Panc1 (cell line): Measurements from ENCODE around the gene NEK1. TPM values are rescaled to one million over a fixed set of nuclear protein-coding genes. Genes with fewer than 3 reads are reported as not detected.

Experiments
- ATAC-seq: fragments of 200-7000 bp; cut with Tn5 transposase; 2 replicates; pipeline ENCODE4 v1.9.1; 2020; ENCODE audit warnings: mild to moderate bottlenecking, moderate library complexity
- BruUV-seq: library from RNA; stranded (reverse); fragments of 400-500 nt; replicated peaks from 2 replicates; lab custom pipeline; 2021; lab: Mats Ljungman, UMichigan
- CTCF ChIA-PET: fragments of 300-600 bp; sonication (Branson Sonifier 250); formaldehyde crosslinking; loops from one replicate; lab custom pipeline; 2022; ENCODE audit warnings: antibody characterized with exemption; lab: Charles Lee
- POLR2A ChIA-PET: fragments of 300-600 bp; sonication (Branson Sonifier 250); formaldehyde crosslinking; loops from one replicate; lab custom pipeline; 2022; ENCODE audit warnings: antibody characterized with exemption; lab: Charles Lee
- DNase-seq: peaks from one replicate; pipeline ENCODE4 v3.0.0-alpha.2; 2010; ENCODE audit warnings: low read depth, low spot score
- H3K27ac ChIP-seq: 2 replicates; pipeline ENCODE4 v1.5.1; 2011; ENCODE audit warnings: mild to moderate bottlenecking, low read length, inconsistent platforms
- H3K27me3 ChIP-seq: fragments of 200-500 bp; sonication (Bioruptor generic); 2 replicates; pipeline ENCODE4 v1.6.0; 2014; ENCODE audit warnings: low read length, inconsistent platforms; ENCODE audit not compliant: control insufficient read depth, insufficient read depth
- H3K36me3 ChIP-seq: fragments of 200-500 bp; sonication (Bioruptor generic); 2 replicates; pipeline ENCODE4 v1.5.1; 2014; ENCODE audit warnings: inconsistent platforms, mild to moderate bottlenecking, low read length, moderate library complexity; ENCODE audit not compliant: control insufficient read depth, insufficient read depth
- H3K4me1 ChIP-seq: 2 replicates; pipeline ENCODE4 v1.5.1; 2011; ENCODE audit warnings: inconsistent platforms, mild to moderate bottlenecking, low read length, moderate library complexity; ENCODE audit not compliant: control insufficient read depth, insufficient read depth
- H3K4me3 ChIP-seq, 2 experiments: 2 replicates each; pipeline ENCODE4 v1.5.1; 2011 to 2012; ENCODE audit warnings: low read depth in 2 of 2, low read length in 2 of 2, mild to moderate bottlenecking in 2 of 2, inconsistent platforms in 1 of 2, moderate library complexity in 1 of 2
- H3K9me3 ChIP-seq: fragments of 200-500 bp; sonication (Bioruptor generic); 2 replicates; pipeline ENCODE4 v1.5.1; 2014; ENCODE audit warnings: low read depth, mild to moderate bottlenecking, inconsistent platforms, low read length, moderate library complexity; ENCODE audit not compliant: control insufficient read depth, insufficient read depth
- POLR2AphosphoS5 ChIP-seq: IDR thresholded peaks from 2 replicates; pipeline ENCODE4 v1.6.1; 2012; ENCODE audit warnings: mild to moderate bottlenecking, low read depth, low read length, moderate library complexity
- SIN3A ChIP-seq: IDR thresholded peaks from 2 replicates; pipeline ENCODE4 v1.6.1; 2012; ENCODE audit warnings: low read depth, mild to moderate bottlenecking, low read length, moderate library complexity, borderline replicate concordance; ENCODE audit not compliant: insufficient read depth
- TCF7L2 ChIP-seq: IDR thresholded peaks from 2 replicates; pipeline ENCODE4 v1.6.1; 2011; ENCODE audit warnings: mild to moderate bottlenecking, low read depth, low read length, inconsistent platforms
- in situ Hi-C: cut with HindIII; loops from 2 replicates; pipeline ENCODE4 v1.10.0; 2016; ENCODE audit warnings: low sequenced_read_pairs, low pct_unique_long_range_greater_than_20kb
- intact Hi-C: fragments of 100-400 bp; cut with micrococcal nuclease; formaldehyde crosslinking; loops from one replicate; pipeline ENCODE4 v1.10.0; 2022; ENCODE audit not compliant: unreplicated experiment
- total RNA-seq: library from RNA; stranded (reverse); gene quantifications from one replicate; pipeline ENCODE4 v1.2.1, GENCODE V29; 2021; ENCODE audit not compliant: unreplicated experiment
- TF ChIP-seq, protein P1 (sequence below), 2 experiments: IDR thresholded peaks; 2 replicates each; pipeline ENCODE4 v1.6.1; 2011 to 2012; ENCODE audit warnings: low read depth in 2 of 2, control low read depth in 1 of 2, low read length in 1 of 2, mild to moderate bottlenecking in 1 of 2, moderate library complexity in 1 of 2; ENCODE audit not compliant: insufficient read depth in 1 of 2
- TF ChIP-seq, protein P2 (sequence below): fragments of 450-650 bp; IDR thresholded peaks from 2 replicates; pipeline ENCODE4 v1.5.1; 2017; ENCODE audit warnings: mild to moderate bottlenecking

Gene NEK1
- total RNA-seq, 1 experiment from 2014 or later: 9.2 TPM

DNA sequence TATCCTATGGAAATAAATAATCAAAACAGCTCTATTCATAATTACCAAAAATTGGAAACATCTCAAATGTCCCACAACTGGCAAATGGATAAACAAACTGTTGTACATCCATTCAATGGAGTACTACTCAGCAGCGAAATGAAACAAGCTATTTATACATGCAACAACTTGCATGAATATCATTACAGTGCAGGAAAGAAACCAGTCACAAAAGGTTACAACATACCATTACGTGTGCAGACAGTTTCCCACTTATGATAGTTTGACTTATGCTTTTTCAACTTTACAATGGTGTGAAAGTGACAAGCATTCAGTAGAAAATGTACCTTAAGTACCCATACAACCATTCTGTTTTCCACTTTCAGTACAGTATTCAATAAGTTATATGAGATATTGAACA lies 82.3 kb downstream of the NEK1 start:
- no peak overlapping the region for H3K27ac ChIP-seq
- H3K4me1 ChIP-seq: no peaks in the 10 kb centered on the region
- no peaks in the 10 kb centered on the region for H3K27me3 ChIP-seq
- CTCF ChIA-PET: no interaction called here
- TF ChIP-seq SIN3A (no peak), TCF7L2 (no peak), POLR2AphosphoS5 (no peak)
- TF ChIP-seq, protein P1, sequence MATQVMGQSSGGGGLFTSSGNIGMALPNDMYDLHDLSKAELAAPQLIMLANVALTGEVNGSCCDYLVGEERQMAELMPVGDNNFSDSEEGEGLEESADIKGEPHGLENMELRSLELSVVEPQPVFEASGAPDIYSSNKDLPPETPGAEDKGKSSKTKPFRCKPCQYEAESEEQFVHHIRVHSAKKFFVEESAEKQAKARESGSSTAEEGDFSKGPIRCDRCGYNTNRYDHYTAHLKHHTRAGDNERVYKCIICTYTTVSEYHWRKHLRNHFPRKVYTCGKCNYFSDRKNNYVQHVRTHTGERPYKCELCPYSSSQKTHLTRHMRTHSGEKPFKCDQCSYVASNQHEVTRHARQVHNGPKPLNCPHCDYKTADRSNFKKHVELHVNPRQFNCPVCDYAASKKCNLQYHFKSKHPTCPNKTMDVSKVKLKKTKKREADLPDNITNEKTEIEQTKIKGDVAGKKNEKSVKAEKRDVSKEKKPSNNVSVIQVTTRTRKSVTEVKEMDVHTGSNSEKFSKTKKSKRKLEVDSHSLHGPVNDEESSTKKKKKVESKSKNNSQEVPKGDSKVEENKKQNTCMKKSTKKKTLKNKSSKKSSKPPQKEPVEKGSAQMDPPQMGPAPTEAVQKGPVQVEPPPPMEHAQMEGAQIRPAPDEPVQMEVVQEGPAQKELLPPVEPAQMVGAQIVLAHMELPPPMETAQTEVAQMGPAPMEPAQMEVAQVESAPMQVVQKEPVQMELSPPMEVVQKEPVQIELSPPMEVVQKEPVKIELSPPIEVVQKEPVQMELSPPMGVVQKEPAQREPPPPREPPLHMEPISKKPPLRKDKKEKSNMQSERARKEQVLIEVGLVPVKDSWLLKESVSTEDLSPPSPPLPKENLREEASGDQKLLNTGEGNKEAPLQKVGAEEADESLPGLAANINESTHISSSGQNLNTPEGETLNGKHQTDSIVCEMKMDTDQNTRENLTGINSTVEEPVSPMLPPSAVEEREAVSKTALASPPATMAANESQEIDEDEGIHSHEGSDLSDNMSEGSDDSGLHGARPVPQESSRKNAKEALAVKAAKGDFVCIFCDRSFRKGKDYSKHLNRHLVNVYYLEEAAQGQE (IDR thresholded peaks at IDR 0.05; ENCODE audit: insufficient read depth in 1 of 2, low read depth in 2 of 2, low read length in 1 of 2): no peak
- TF ChIP-seq, protein P2, sequence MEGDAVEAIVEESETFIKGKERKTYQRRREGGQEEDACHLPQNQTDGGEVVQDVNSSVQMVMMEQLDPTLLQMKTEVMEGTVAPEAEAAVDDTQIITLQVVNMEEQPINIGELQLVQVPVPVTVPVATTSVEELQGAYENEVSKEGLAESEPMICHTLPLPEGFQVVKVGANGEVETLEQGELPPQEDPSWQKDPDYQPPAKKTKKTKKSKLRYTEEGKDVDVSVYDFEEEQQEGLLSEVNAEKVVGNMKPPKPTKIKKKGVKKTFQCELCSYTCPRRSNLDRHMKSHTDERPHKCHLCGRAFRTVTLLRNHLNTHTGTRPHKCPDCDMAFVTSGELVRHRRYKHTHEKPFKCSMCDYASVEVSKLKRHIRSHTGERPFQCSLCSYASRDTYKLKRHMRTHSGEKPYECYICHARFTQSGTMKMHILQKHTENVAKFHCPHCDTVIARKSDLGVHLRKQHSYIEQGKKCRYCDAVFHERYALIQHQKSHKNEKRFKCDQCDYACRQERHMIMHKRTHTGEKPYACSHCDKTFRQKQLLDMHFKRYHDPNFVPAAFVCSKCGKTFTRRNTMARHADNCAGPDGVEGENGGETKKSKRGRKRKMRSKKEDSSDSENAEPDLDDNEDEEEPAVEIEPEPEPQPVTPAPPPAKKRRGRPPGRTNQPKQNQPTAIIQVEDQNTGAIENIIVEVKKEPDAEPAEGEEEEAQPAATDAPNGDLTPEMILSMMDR: no peak
- BruUV-seq: no TSS peak
- no peaks in the 10 kb centered on the region for H3K9me3 ChIP-seq
- DNase-seq (no peak), ATAC-seq (no peak)
- in situ Hi-C loops (no loop called here), intact Hi-C loops (no loop called here)
- no peaks in the 10 kb centered on the region; the same call in 1 of the 2 replicates for H3K36me3 ChIP-seq
- POLR2A ChIA-PET: no interaction called here
- H3K4me3 ChIP-seq: no peak overlapping the region

- ChIA-PET POLR2A (no interaction called here), CTCF (no interaction called here)
- H3K4me1 ChIP-seq: no peaks in the 10 kb centered on the region
- in situ Hi-C loops (no loop called here), intact Hi-C loops (no loop called here)
- DNase-seq (no peak), ATAC-seq (no peak)
- TF ChIP-seq TCF7L2: no peak
- no peaks in the 10 kb centered on the region for H3K9me3 ChIP-seq
- no peaks in the 10 kb centered on the region for H3K27me3 ChIP-seq
- no peak overlapping the region for H3K27ac ChIP-seq
- no peaks in the 10 kb centered on the region; the same call in 1 of the 2 replicates for H3K36me3 ChIP-seq
- no peak overlapping the region for H3K4me3 ChIP-seq
- no TSS peak for BruUV-seq
Measured at GRCh38 chr4:169523796-169524195, 88.6 kb downstream of the NEK1 start.

- H3K9me3 ChIP-seq: no peaks in the 10 kb centered on the region
- no peak overlapping the region for H3K4me3 ChIP-seq
- H3K4me1 ChIP-seq: no peaks in the 10 kb centered on the region
- H3K27ac ChIP-seq: no peak overlapping the region
- no peaks in the 10 kb centered on the region for H3K27me3 ChIP-seq
- H3K36me3 ChIP-seq: no peaks in the 10 kb centered on the region
- POLR2A ChIA-PET: no interaction called here
- no TSS peak for BruUV-seq
- ATAC-seq (no peak), DNase-seq (no peak)
- intact Hi-C loops: no loop called here
- CTCF ChIA-PET: no interaction called here
- in situ Hi-C loops: no loop called here
- TF ChIP-seq, protein P2: no peak
- TF ChIP-seq SIN3A (no peak), TCF7L2 (no peak), POLR2AphosphoS5 (no peak)
- TF ChIP-seq, protein P1 (IDR thresholded peaks at IDR 0.05; ENCODE audit: insufficient read depth in 1 of 2, low read depth in 2 of 2, low read length in 1 of 2): no peak
Measured at GRCh38 chr4:169510617-169511016, 101.8 kb downstream of the NEK1 start.
